ENCODE measurements around the gene SHISA8.
"Not testable (repeated sequence)": the region's sequence is repeated elsewhere in the genome, so short reads cannot be mapped to it uniquely, and the experiment has no call there.

The SHISA8 gene

DNA sequence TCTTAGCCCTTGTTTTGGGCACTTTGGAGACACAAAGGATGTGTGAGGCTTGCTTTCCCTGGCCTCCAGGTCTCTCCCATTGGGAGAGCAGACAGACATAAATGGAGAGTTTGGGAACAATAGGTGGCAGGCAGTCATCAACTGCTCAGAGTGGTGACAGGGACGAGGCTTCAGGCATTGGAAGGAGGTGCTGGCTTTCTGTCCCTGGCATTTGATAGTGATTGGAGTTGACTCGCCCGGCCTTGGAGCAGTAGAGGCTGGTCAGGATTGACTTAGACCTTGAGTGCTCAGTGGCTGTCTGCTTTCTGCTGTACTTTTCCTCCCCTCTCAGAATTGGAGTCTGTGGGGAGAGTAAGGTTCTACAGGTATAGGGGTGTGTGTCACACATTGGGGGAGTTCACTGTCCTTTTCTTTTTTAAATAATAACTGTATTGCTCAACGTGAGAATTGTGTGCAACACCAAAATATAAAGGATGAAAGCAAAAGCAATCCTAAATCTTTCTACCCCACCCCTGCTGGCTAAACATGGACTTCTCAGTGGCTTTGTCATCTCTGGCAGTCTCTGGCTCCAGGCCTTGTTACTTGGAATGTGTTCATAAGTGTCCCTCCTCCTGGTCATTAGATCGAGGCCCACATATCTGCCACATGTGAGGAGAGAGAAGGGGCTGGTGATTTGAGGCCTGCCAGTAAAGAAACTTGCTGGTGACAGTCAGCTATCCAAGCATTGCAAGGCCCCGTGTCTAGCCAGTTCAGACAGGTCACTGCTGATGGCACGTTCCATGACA, 21.1 kb downstream of the SHISA8 start:
- no peak for DNase-seq

DNA sequence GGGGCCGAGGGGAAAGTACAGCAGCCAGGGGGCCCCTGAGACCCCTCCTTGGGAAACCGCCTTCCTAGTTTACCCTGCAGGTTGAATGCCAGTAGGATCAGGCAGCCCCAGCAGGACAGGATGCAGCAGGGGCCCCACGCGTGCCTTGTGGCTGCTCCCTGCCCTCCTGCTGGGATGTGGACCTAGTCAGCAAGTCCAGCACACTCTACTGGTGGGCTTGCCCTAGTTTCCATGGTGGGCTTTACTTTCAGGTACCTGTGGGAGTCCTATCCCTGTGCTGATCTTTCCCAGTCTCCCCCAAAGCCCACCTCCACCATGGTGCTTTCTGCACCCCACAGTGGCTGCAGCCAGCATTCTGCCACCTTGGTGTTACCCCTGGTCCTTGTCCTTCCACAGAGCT, 22.2 kb downstream of the SHISA8 start:
- DNase-seq: no peak

DNA sequence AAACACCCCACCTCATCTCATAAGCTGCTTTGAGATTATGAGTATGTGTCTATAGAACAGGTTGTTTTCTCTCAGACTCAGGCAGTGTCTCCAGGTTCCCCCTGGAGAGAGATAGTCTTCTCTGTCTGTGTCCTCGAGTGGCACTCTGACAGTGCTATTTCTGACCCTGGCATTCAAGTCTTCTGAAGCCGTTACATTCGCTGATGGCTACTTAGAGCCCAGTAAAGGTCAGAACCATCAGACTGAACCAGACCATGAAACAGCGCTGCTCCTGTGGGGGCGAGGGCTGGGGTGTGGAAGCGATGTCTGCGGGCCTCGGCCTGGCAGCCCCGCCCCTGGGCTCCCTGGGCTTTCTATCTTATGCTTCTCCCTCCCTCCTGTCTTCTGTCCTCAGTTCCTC, 23.5 kb downstream of the SHISA8 start:
- DNase-seq: no peak

DNA sequence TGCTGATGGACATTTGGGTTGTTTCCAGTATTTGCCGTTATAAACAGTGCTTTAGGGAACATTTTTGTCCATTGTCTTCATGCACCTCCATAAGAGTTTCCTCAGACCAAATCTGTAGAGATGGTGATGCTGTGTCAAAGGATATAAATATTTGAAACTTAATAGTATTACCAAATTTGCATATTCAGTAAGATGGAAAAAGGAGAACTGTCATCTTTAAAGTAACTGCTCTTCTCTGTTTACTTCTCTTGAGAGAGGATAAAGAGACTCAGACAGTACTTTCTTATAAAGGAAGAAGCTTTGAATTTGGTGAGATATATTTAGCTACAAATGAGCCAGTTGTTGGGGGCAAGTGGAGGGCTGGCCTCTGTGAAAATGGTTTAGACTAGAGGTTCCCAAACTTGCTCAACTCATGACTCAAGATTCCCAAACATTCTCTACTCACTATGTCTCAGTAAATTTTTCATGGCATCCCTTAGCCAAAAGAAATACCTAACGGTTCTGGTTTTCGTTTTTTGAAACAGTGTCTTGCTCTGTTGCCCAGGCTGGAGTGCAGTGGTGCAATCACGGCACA, 26.2 kb downstream of the SHISA8 start:
- no peak for DNase-seq

DNA sequence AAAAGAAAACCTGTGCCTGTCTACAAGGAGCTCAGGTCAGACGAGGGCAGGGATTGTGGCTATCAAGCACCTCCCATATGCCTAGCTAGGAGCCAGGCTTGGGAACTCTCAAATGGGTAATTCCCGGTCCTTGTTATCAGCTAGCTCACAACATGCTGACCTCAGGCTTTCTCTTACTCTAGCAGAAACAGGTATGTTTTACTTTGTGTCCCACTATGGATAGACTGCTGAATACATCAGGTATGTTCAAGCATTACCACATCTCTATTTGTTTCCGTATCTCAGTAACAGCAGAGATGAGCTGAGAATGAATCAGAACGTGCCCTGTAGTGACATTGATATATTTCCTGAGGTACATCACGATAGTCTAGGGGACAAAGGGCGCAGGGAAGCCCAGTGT, 29.4 kb downstream of the SHISA8 start:
- DNase-seq: no peak

DNA sequence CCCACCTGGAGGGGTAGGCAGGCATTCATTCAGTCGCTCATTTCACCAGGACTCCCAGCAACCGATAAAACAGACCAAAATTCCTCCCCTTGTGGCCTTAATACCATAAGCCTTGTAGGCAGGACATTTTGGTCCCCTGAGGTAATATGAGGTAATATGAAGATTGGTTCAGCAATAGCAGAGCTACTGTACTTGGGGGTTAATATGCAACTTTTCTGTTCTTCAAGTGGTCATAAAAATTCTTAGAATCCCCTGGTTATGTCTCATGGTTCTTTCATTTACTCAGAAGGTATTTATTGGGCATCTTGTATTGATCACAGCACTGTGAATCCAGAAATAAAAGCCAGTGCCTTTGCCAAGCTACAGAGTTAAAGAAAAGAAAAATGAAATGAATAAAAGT, 29.8 kb downstream of the SHISA8 start:
- DNase-seq: no peak

DNA sequence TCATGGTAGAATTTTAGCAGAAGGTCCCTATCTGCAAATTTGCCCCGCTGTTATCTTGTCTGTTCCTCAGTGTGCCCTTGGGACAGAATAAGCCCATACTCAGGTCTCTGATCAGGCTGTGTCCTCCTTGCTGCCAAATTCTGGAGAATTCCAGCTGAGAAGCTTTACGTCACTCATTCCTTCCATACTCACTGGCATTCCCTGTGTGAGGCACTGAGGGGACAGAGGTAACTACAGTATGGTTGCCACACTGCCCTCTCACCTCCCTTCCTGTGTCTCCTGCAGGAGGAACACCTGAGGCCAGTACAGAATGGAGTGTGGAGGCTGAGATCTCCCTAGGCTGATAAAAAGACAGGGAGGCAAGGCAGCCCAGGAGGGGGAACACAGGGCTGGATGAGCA, 31.5 kb downstream of the SHISA8 start:
- no peak for DNase-seq

DNA sequence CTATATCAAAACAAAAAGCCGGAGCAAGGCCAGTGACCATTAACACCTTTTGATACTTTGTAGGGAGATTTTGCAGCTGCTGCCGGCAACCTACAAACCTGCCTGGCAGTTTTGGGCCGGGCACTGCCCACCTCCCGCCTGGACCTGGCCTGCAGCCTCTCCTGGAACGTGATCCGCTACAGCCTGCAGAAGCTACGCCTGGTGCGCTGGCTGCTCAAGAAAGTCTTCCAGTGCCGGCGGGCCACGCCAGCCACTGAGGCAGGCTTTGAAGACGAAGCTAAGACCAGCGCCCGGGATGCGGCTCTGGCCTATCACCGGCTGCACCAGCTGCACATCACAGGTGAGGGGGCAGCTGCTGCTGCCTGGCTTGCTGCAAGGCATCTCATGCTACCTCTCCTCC, 34.2 kb downstream of the SHISA8 start:
- DNase-seq: no peak

GRCh38 chr22:41876675-41877074, 38.2 kb downstream of the SHISA8 start:
- no peak for DNase-seq

GRCh38 chr22:41876275-41876674, 38.6 kb downstream of the SHISA8 start:
- no peak for DNase-seq

GRCh38 chr22:41875531-41876270, 39.2 kb downstream of the SHISA8 start:
- DNase-seq: no peak

DNA sequence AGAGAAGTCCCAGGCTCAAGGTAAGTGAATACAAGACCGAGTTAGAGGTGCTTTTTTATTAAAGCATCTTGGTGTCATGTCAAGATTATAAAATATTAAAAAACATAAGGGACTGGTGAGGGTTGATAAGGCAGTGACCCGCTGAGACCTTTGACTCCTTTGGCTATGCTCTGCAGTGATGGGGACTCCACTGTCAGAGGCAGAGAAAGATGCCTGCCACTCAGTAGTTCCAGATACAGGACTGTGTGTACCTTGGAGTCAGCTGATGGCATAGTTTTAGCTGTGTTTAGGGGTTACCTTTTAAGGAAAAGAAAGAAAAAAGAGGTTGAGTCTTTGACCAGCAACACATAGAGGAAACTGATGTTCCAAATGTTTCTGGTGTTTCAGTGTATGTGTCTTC, 40.8 kb downstream of the SHISA8 start:
- no peak for DNase-seq

DNA sequence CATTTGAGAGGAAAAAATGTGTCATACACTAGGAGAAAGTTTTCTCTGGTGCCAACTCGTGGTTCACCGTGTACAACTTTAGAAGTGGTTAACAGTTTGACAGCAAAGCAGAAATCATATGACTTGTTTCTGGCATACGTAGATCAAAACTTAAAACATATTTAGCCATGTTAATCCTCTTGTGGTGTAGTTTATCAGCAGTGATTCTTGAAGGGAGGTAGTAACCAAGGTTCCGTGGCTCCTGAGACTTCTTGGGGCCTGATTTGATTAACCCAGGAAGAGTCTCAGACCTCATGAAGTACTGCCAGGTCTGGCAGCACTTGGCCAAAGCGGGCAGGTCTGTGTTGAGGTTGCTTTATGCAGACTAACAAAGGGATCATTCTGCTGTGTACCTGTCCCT, 41.5 kb downstream of the SHISA8 start:
- DNase-seq: no peak

GRCh38 chr22:41870786-41871185, 44.1 kb downstream of the SHISA8 start:
- DNase-seq: no peak

GRCh38 chr22:41870081-41870480, 44.8 kb downstream of the SHISA8 start:
- not testable (repeated sequence) for DNase-seq

- no peak for DNase-seq
Observed at GRCh38 chr22:41868556-41868955, 46.3 kb downstream of the SHISA8 start.

GRCh38 chr22:41863472-41863871, 51.4 kb downstream of the SHISA8 start:
- DNase-seq: no peak

DNA sequence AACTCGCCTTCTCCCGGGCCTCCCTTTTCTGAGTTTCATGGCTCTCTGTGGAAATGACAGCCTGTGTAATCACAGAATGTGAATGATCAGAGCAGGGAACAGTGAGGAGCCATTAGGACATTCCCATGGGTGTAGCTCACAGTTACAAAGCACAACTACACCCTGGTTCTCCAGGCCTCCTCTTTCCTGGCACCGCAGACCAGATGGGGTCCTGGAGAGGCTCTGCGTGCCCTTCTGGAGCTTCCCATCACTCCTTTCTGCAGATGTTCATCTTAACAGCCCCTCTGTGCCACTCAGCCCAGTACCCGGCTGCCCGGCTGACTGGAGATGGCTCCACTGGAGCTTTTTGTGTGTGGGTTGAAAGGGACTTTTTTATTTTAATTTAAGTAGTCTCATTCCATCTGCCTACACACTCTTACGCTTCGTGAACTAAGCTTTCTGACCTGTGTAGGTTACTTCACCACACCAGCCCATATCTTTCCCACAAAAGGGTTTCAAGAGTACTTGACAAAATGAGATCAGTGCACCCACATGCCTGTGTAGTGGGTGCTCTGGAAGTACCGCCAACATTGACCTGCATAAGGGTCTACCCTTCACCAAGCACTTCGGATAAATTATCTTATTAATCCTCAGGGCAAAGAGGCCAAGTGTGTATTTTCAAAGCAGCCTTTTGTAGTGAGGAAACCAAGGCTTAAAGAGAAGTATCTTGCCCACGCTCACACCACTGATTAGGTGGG, 52.2 kb downstream of the SHISA8 start:
- DNase-seq: peak; percentile 69

- DNase-seq: peak; percentile 58
Observed at GRCh38 chr22:41862160-41862529, 52.7 kb downstream of the SHISA8 start.
